Activated gamma-delta T cell (primary cell): Measurements from ENCODE around the gene ASB18.

Experiments
- DNase-seq: peaks from one replicate; lab custom pipeline; 2025; lab: John Stamatoyannopoulos, UW

ASB18 gene

DNA sequence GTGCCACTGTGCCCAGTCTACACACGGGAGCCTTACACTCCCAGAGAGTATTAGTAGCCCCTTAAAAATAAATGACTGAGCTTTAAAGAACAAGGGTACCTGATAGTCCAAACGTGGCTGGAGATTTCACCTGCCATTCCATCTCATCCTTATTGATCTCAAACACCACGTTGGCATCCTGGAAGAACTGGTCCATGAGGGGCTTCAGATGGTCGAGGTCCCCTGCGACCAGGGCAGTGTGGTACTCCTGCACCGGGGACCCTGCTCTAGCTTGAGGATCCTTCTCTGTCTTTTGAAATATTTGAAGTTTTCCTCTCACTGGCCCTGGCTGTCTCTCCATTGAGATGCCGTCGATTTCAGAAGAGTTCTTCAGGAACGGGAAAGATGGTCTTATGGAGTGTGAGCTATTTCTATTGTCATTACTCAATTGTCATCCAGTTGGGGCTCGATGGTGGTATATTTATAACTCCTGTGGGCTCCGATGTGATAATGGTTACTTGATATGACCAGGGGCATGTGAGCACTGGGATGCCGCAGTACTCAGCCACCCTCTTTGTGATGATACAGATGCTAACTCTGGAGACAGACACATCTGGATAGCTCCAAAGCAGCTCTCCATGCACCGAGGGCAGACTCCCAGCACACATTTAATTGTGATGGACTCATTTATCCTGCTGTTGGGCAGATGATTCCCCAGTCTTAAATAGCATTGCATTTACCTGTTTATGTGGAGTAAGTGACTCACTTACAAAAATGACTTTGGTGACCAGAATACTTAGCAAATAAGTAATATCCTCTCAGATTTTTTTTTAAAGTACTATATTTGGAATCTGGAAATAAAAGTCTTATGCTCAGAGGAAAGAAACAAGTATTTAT, 22.8 kb downstream of the ASB18 start:
- no peak for DNase-seq

DNA sequence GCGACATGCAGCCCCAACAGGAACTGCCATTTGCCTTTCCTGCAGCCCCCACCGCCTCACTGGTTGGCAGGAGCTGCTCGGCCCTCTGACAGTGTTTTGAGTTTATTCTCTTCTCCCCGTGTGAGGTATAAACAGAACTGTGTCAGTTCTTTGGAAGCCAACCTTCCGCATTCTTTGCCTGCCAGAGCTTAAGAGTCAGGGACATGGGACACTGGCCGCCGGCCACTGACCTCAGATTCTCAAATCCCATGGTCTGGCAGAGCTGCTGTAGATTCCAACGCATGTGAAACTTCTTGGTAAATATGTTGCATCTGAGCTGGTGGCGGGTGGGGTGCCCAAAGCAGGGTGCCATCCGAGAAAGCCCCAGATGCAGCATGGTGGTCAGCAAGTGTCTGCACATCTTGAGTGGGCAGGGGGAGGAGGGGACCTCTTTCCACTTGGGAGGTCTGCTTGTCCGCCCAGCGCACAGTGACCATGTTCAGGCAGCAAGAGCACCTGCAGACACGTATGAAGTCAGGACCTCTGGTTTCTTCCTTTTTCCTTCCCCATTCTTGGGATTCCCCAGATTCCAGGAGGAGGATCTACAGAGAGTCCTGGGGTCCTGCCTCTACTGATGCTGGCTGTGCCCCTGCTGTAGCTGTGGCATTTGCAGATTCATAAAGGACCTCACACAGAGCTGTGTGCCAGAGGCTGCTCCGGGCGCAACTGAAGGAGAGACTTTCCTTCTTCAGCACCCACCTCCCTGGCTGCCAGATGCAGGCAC, 23.8 kb downstream of the ASB18 start:
- DNase-seq = no peak

DNA sequence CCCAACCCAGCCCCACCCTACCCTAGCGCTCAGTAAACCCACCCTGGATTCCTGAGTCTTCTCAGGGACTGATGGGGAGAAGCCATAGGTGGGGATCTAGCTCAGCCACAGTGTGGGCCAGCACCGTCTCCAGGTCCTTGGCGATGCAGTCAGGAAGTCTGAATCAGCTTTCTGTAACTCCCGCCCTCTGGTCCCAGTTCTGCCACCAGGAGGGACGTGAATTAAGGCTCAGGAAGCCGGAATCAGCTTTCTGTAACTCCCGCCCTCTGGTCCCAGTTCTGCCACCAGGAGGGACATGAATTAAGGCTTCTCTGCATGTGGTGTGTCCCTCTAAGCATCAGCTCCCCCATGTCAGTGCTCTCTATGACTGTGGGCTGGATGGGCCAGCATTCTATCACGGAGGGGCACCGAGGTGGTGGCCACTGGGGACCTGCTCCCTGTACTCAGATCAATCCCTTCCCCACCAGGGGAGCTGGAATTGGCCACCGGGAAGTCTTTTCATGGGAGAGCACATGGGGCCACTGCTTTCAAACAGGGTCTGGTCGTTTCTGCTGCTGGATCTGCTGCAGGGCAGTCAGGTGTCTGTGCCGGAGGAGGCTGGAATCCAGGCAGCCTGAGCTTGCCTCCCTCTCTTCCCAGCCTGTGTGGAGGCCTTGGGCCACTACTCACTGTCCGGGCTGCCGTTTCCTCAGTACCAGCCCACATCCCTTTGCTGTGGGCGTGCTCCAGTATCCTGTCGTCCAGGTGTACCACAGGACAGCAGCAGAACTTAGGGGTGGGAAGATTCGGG, 24.7 kb downstream of the ASB18 start:
- no peak for DNase-seq

DNA sequence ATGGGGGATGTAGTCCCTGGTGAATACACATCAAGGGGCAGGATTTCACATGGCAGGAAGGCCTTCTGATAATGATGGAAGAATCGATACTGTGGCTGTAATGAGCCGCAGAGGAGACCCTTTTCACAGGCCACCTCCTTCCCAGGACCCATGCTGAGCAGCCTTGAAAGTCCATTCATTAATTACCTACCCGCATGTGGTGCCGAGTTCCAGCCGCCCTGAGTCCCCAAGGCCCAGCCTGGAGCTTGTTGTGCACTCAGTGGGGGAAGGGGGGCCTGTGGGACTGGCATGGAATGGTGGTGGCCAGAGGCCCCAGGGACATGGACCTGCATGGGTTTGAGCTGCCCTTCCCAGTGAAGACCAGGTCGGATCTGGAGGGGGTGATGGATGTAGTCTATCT, 25.5 kb downstream of the ASB18 start:
- DNase-seq = no peak

DNA sequence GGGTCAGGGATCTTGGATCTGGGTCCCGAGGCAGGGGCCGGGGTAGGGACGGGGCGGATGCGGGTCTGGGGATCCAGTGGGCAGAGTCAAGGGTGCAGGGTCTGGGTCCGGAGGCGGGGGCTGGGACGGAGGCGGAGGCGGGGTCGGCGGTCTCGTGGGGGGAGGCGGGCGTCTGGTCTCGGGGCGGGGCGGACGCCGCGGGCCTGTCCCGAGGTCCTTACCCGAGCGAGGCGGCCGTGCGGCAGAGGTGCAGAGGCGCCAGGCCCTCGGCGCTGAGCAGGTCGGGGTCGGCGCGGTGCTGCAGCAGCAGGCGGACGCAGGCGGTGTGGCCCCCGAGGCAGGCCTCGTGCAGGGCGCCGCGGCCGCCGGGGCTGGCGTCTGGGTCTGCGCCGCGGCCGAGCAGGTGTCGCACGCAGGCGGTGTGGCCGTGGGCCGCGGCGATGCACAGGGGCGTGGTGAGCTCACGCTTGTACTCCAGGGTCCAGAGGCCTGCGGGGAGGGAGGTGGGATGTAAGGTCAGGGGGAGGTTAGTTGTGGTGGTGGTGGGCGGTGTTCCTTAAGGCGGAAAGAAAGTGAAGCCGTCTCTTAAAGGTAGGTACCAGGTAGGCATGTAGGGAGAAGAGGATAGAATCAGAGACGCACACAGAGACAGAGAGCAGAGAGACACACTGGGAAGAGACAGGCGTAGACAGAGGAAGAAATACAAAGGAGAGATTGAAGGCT, 26.6 kb downstream of the ASB18 start:
- DNase-seq = no peak

DNA sequence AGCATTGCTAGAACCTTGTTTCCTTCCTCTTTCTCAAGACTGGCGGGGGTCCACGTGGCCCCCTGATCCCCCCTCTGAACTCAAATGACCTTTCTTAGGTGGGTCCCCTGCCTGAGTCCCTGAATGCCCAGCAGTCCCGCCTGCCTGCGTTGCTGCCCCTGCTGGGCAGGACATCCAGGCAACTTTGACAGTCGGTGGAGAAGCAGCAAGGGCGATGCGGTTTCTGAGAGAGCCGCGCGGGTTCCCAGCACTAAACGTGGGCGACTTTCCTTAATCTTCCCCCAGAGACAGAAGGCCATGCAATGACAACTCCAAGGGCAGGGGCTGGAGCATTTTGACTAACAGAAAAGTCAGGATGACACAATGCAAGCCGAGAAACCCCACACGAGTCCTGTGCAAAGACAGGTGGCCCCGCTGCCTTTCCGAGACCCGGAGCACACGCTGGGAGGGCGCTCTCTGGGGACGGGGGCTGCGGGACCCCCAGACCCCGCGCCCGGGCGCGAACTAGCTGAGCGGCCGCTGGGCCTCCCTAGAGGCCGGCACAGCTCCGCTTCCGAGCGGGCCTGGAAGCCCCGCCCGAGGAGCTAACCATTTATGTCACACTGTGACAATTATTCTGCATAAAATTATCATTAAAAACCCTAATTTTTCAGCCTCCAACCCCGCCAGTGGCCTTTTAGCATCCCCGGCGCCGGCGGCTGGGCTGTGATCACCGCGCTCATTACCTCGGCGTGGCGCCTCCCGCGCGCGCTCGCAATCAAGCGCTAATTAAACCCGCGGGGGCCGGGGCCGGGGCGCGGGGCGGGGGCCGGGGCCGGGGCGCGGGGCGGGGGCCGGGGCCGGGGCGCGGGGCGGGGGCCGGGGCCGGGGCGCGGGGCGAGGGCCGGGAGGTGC, 27.4 kb downstream of the ASB18 start:
- DNase-seq = no peak

DNA sequence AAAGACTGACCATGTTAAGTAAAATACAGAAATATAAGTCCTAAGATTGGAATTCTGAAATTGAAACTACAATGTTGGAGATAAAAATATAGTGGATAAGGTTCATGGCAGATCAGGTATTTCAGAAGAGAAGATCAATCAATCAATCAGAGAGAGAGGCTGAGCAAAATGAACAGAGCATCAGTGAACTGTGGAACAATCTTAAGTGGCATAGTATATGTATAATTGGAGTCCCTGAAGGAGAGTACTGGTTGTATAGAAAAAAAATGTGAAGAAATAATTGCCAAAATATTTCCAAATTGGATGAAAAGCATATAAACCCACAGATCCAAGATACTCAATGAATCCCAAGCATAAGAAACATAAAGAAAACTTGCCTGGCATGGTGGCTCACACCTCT, 35.0 kb downstream of the ASB18 start:
- DNase-seq = no peak

DNA sequence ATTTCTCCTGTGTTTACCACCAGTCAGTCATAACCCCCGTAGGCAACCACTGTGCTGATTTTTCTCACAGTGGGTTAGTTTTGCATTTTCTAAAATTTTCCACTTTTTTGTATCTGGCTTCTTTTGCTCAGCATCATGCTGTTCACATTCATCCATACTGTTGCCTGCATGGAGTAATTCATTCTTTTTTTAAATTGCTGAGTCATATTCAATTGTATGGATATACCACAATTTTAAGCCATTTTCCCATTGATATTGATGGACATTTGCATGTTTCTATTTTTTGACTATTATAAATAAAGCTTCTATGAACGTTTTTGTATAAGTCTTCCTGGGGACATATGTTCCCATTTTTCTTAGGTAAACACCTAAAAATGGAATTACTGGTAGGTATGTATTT, 40.5 kb downstream of the ASB18 start:
- no peak for DNase-seq

DNA sequence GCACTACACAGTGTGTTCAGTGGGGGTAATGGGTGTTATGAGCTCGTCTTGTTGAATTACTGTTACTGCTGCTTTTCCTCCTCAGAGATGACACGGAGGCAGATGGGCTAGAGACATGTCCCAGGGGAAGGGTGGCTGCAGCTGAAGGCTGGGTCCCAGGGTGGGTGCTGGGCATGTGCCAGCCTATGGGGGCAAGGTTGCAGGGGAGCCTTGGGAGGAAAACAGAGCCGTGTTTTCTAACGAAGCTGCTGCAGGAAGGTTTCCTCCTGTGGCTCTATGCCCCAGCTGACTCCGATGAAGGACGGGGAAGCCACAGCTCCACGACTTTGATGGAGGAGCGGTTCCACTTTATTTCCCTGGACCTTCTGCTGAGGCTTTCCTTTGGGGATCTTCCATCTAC, 42.4 kb downstream of the ASB18 start:
- no peak for DNase-seq

DNA sequence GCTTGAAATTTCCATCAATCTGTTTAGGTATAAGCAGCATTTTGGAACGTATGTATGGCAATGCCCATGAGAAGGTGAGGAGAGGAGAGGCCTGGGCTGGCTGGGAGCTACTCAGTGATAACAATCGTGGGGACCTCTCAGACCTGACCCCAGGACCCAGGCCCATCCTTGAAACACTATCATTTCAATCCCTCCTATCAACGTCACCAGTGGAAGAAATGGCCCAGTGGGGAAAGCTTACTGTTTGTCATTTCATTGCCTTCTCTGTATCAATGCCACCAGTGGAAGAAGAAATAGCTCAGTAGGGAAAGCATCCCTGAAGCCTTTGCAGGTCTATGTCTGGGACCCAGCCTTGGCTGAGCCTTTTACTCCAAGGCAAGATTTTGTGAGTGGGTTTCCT, 44.8 kb downstream of the ASB18 start:
- no peak for DNase-seq

DNA sequence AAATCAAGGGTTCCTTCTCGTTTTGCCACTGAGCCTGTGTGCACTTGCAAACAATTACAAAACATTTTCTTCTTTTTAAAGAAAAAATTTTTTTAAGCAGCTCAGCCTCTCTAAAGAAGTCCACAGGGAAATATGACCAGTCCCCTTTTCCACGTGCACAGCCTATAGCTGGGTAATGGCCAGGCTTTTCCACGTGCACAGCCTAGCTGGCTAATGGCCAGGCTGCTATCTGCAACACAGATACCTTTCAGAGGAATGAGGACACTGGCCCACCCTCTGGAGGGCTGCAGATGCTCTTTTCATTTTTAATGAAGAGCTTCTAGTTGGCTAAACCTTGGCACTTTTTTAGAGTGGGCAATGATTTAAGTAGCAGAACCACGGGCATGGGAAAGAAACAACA, 46.3 kb downstream of the ASB18 start:
- no peak for DNase-seq

DNA sequence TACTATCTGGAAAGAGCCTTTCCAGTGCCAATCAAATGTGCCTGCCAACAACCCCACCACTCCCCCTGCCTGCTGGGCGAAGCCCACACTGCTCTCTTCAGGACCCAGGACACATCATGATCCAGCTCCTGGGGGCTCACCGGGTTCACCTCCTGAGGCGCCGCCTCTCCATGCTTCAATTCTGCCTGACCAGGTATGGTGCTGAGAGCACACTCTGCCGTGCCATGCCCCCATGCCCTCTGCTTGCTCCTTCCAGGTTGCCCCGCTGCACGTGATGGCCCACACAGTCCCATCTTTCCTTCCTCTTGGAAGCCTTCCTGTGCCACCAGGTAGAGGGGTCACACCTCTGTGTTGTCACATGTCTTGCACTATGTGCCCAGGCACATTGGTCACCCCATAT, 47.5 kb downstream of the ASB18 start:
- DNase-seq = no peak

DNA sequence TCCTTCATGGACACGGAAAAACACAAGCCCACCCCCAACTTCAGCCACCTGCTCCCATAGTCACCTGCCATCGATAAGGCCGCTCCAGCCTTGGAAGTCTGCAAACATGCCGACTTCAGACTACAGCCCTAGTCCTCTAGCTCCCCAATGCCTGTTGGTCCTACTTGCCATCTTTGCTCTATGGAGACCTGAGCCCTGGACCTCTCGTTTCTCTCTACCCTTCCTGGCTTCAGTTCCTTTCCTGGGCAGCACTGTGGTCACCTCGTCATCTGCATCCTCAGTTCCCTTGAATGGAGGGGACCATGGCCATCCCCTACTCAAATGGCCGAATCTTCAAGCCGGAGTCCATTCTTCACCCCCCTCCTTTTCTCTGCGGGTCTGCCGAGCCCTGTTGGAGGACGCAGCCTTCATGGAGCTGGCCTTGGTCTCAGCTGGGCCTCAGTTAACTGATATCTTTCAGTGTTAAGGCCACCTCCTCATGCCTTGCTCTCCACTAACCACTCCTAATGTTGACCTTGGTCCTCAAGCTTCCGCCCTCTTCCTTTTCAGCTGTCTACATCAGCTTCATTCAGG, 48.4 kb downstream of the ASB18 start:
- DNase-seq = no peak

DNA sequence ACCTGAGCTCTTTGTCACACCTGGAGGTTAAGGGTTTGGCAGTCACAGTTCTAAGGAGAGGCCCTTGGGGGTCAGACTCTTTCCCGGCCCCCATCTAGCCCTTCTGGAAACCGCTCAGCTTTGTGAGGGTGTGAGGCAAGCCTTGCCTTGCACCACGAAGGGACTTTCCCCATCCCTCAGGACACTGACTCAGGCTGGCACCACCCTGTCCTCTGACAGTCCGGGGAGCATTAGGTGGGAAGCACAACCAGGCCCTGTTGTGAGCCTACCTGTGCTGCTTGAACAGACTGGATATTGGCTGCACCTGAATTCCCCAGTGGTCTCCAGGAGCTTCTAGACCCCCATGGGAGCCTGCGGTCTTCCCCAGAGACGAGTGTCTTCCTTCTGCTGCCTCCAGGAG, 49.0 kb downstream of the ASB18 start:
- no peak for DNase-seq

DNA sequence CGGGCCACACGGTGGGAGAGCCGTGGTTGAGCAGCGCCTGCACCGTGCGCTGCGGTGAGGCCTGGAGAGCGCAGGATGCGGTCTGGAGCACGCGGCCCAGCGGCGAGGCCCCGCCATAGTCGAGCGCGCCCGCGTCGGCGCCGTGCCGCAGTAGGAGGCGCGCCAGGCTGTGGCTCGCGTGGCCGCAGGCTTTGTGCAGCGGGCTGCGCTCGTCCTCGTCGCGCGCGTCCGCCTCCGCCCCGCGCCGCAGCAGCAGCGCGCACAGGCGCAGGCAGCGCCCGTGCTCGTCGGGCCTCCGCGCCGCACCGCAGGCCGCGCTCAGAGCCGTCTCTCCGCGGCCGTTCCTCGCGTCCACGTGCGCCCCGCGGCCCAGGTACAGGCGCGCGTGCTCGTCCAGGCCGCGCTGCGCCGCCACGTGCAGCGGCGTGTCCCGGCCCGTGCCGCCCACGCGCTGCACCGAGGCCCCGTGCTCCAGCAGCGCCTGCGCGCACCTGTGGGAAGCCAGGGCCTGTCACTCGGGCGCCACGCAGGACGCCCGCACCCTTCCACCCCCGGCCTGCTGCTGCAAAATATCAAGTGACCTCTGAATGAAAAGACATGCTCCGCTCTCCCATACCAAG, 49.7 kb downstream of the ASB18 start:
- DNase-seq = no peak

DNA sequence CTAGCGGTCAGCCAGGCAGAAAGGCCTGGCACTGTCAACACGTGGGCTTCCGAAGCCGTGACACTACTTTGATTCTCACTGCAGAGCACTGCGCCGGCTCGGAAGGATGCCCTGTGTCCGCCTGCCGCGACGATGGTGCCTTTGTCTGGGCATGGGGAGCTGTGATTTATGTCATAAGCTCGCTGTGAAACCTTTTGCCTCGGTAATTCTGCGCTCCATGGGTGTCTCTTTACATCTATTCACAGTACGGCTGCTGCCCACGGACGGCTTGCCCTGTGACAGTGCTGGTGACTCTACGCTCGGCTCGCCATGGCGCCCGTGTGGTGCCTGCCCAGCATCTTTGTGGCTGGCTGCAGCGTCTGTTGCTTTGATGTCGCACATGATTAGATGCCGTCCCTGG, 52.9 kb downstream of the ASB18 start:
- no peak for DNase-seq

DNA sequence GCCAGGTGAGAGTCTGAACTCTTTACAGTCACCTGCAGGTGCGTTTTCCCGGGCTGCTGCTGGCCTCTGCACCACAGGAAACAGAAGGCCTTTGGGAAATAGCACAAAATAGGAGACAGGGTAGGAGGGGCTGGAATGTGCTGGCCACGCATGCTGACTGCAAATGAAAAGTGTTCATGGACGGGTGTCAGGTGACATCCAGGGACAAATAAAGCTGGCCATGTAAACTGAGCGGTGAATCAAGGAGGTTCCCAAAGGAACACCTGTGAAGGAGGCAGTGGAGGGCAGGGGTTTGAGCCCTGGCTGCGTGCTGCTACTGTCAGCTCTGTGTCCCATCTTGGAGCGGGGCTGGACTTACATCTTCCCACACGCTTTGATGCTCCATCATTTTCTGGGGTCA, 53.7 kb downstream of the ASB18 start:
- no peak for DNase-seq

DNA sequence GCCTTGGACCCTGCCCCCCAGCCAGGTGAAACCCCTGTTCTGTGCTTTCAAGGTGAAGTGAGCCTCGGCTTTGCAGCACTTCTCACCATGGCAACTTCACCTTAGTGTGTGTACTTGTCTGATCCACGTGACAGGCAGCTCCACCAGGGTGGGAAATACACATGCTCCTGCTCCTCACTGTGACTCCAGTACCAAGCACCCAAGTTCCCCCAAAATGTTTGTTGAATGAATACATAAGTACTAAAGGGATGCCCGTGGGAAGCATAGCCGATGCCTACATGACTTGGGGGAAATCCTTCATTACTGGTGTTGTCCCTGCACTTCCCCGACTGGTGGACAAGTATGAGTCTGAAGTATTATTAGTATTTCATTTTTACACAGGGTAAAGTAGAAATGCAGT, 54.2 kb downstream of the ASB18 start:
- DNase-seq = no peak

DNA sequence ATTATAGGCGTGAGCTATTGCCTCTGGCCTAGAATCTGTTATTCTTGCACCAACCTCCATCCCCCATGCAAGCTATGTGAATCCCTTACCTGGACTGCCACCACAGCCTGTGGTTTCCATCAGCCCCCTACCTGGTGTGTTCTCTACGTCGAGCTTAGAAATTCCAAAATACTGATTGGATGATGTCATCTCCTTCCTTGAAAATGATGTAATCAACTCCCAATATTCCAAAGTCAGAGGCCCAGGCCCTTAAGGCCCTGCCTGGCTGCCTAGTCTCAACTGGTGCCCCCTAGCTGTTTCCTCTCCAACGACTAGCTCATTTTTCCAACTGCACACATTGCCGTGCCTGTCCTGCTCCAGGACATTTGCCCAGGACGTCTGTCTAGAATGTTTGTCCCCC, 54.7 kb downstream of the ASB18 start:
- no peak for DNase-seq
